Vagina (tissue), 2 donors: ENCODE results near the gene PHACTR2. TPM values are rescaled to one million over a fixed set of nuclear protein-coding genes. Genes with fewer than 3 reads are reported as not detected.
"Not testable (repeated sequence)": the region's sequence is repeated elsewhere in the genome, so short reads cannot be mapped to it uniquely, and the experiment has no call there.

Experiments
- DNase-seq, 2 donors: peaks; one replicate each; pipeline ENCODE4 v3.0.0-alpha.2; 2017; ENCODE audit errors: extremely low spot score in 2 of 2
- H3K27ac ChIP-seq: fragments of 200-600 bp; sonication (generic); one replicate; pipeline ENCODE4 v1.5.1; 2019
- H3K27me3 ChIP-seq: fragments of 200-600 bp; sonication (generic); one replicate; pipeline ENCODE4 v1.5.1; 2019
- H3K36me3 ChIP-seq, 2 donors: fragments of 200-600 bp; sonication (generic); one replicate each; pipeline ENCODE4 v1.5.1; 2017 to 2019
- H3K4me1 ChIP-seq: fragments of 200-600 bp; sonication (generic); one replicate; pipeline ENCODE4 v1.5.1; 2019
- H3K4me3 ChIP-seq, 2 donors: fragments of 200-600 bp; sonication (generic); 1 replicate in 1 of 2; 2 replicates in 1 of 2; pipeline ENCODE4 v1.5.1; 2016 to 2019
- H3K9me3 ChIP-seq: fragments of 200-600 bp; sonication (generic); one replicate; pipeline ENCODE4 v1.5.1; 2019
- CTCF ChIP-seq, 3 experiments: fragments of 450-650 bp in 2 of 3; fragments of 200-600 bp in 1 of 3; sonication (generic) in 1 of 3; IDR thresholded peaks; one replicate each; pipeline ENCODE4 v1.5.1; 2017 to 2019; ENCODE audit warnings: antibody characterized with exemption in 3 of 3, mild to moderate bottlenecking in 2 of 3, moderate library complexity in 2 of 3
- POLR2A ChIP-seq, 2 donors: fragments of 450-650 bp; IDR thresholded peaks; one replicate each; pipeline ENCODE4 v1.6.1; 2017; ENCODE audit warnings: antibody characterized with exemption in 2 of 2, mild to moderate bottlenecking in 2 of 2, moderate library complexity in 2 of 2
- POLR2AphosphoS5 ChIP-seq, 2 donors: sonication (generic); formaldehyde crosslinking; IDR thresholded peaks; one replicate each; pipeline ENCODE4 v1.9.0; 2017; ENCODE audit warnings: antibody characterized with exemption in 2 of 2, mild to moderate bottlenecking in 2 of 2, low read depth in 1 of 2; ENCODE audit not compliant: insufficient read depth in 1 of 2
- intact Hi-C: fragments of 100-400 bp; cut with DNase I; formaldehyde crosslinking; loops from one replicate; pipeline ENCODE4 v1.15.1; 2023
- total RNA-seq: library from RNA; depleted of rRNA; stranded (reverse); fragments of >200 nt; gene quantifications from one replicate; pipeline ENCODE4 v1.2.3, GENCODE V29; 2016

The PHACTR2 gene
- total RNA-seq, 1 donor from 2014 or later: 61.6 TPM

DNA sequence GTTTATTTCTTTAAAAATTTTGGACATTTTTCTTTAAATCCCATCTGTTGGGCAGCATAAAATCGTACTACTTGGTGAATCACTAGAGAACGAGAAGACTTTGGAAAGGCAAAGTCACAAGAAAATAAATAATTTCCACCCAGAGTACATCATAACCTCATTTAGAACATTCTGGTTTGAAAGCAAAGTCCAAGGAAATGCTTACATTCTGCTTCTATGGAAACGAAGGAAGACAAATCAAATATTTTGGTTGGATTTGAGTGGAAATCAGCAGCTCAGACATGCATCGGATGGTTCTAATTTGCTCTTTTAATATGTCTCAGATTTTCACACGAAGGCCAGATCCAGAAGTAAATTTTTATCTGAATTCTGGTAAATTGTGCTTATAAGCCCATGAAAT is 104.7 kb downstream of the PHACTR2 start:
- no peaks in the 10 kb centered on the region for H3K27me3 ChIP-seq
- H3K36me3 ChIP-seq: peaks cover 0 to 21% of the 10 kb centered on the region in 2 donors
- peaks cover 5% of the 10 kb centered on the region for H3K9me3 ChIP-seq
- no peaks in the 10 kb centered on the region for H3K4me1 ChIP-seq
- DNase-seq: no peak
- no peak overlapping the region for H3K27ac ChIP-seq
- intact Hi-C loops: no loop called here
- no peak overlapping the region for H3K4me3 ChIP-seq
- TF ChIP-seq CTCF (IDR thresholded peaks at IDR 0.05) (no peak), POLR2A (IDR thresholded peaks at IDR 0.05) (no peak), POLR2AphosphoS5 (IDR thresholded peaks at IDR 0.05; ENCODE audit: insufficient read depth in 1 of 2, low read depth in 1 of 2) (no peak)

DNA sequence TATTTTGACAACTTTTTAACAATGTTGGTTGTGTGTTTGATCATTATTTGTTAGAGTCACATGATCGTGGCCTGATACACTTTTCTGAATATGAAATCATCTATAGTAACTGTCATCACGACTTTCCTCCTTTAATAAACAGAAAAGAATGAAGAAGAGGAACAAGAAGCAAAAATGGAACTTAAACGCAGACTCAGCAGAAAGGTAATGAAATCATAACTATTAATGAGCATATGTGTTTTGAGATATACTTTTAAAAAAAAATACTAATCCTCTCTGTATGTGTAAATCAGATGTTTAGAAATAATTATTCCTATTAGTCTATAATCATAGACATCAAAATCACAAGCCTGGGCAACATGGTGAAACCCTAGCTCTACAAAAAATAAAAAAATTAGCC is 105.3 kb downstream of the PHACTR2 start:
- intact Hi-C loops: no loop called here

DNA sequence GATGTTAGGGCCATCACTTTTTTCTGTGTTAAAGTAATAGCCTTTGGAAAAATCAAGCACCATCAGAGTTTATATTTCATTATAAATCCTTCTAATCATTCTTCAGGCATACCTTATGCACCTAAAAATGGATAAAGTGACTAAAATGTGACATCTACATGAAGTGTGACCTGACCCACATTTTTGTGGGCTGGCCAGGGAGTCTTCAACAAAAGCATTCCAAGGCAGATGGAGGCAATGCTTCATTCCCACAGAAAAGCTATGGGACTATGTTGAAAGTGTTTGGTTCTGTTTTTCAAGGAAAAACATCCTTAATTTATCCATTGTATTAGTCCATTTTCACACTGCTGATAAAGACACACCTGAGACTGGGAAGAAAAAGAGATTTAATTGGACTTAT is 106.6 kb downstream of the PHACTR2 start:
- TF ChIP-seq POLR2AphosphoS5 (IDR thresholded peaks at IDR 0.05; ENCODE audit: insufficient read depth in 1 of 2, low read depth in 1 of 2): no peak
- no peak for TF ChIP-seq POLR2A (IDR thresholded peaks at IDR 0.05)
- no peak for TF ChIP-seq CTCF (IDR thresholded peaks at IDR 0.05)
- Histone ChIP-seq H3K4me3 (no peak overlapping the region), H3K27me3 (no peaks in the 10 kb centered on the region), H3K27ac (no peak overlapping the region), H3K9me3 (peaks cover 5% of the 10 kb centered on the region), H3K4me1 (no peaks in the 10 kb centered on the region), H3K36me3 (peaks cover 0 to 30% of the 10 kb centered on the region in 2 donors)
- intact Hi-C loops: no loop called here
- DNase-seq: no peak

More for the DNA sequence above, 105.3 kb downstream of the PHACTR2 start:
- DNase-seq: no peak
- peaks cover 0 to 21% of the 10 kb centered on the region in 2 donors for H3K36me3 ChIP-seq
- no peak overlapping the region for H3K27ac ChIP-seq
- H3K9me3 ChIP-seq: peaks cover 5% of the 10 kb centered on the region
- H3K4me1 ChIP-seq: no peaks in the 10 kb centered on the region
- H3K4me3 ChIP-seq: no peak overlapping the region
- TF ChIP-seq POLR2A (IDR thresholded peaks at IDR 0.05): no peak
- TF ChIP-seq CTCF (IDR thresholded peaks at IDR 0.05): no peak
- TF ChIP-seq POLR2AphosphoS5 (IDR thresholded peaks at IDR 0.05; ENCODE audit: insufficient read depth in 1 of 2, low read depth in 1 of 2): no peak
- H3K27me3 ChIP-seq: no peaks in the 10 kb centered on the region

- peaks cover 0 to 39% of the 10 kb centered on the region in 2 donors for H3K36me3 ChIP-seq
- H3K9me3 ChIP-seq, intact Hi-C loops: not testable (repeated sequence)
Measured at GRCh38 chr6:143786371-143786770, 108.6 kb downstream of the PHACTR2 start.

GRCh38 chr6:143792402-143793279 is 114.9 kb downstream of the PHACTR2 start:
- no peak overlapping the region for H3K4me3 ChIP-seq
- intact Hi-C loops: no loop called here
- H3K27me3 ChIP-seq: no peaks in the 10 kb centered on the region
- peaks cover 0 to 18% of the 10 kb centered on the region in 2 donors for H3K36me3 ChIP-seq
- no peaks in the 10 kb centered on the region for H3K4me1 ChIP-seq
- H3K27ac ChIP-seq: no peak overlapping the region
- TF ChIP-seq CTCF (IDR thresholded peaks at IDR 0.05) (no peak), POLR2A (IDR thresholded peaks at IDR 0.05) (no peak), POLR2AphosphoS5 (IDR thresholded peaks at IDR 0.05; ENCODE audit: insufficient read depth in 1 of 2, low read depth in 1 of 2) (no peak)
- no peak for DNase-seq
- no peaks in the 10 kb centered on the region for H3K9me3 ChIP-seq

More at GRCh38 chr6:143786371-143786770, 108.6 kb downstream of the PHACTR2 start:
- not testable (repeated sequence) for DNase-seq, H3K27ac ChIP-seq, H3K27me3 ChIP-seq, H3K4me3 ChIP-seq, H3K4me1 ChIP-seq
